Measurements from ENCODE around the gene HS3ST6. TPM values are rescaled to one million over a fixed set of nuclear protein-coding genes. Genes with fewer than 3 reads are reported as not detected.

The HS3ST6 gene
- total RNA-seq, 2 donors from 2014 or later, result not detected

DNA sequence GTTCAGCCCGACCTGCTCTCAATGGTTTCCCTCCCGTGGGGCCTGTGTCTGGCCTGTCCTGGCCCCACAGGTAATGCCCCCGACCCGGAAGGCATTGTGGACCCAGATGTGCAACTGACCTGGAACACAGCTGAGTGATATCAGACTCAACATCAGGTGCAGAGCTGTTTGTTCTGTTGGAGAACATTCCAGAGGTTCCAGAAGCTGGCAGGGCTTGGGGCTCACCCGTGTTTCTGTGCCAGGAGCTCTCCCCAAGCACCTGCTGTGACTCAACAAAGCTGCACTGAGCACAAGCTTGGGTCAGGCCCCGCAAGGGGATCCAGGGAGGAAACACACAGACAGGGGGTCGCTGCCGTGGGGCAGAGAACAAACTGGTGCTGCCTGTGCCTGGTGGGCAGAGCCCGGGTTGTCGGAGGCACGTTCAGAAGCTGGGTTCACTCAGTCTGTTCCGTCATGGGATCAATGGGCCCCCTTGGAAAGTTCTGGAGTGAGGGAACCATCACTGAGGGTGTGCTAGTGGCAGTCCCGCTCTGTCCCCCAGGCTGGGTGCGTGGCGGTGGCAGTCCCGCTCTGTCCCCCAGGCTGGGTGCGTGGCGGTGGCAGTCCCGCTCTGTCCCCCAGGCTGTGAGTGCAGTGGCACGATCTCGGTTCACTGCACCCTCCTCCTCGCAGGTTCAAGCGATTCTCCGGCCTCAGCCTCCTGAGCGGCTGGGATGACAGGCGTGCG, 22.1 kb downstream of the HS3ST6 start:
- no peaks in the 10 kb centered on the region for H3K4me1 ChIP-seq (ENCODE audit: control insufficient read depth, insufficient read depth, low read length)
- no peak overlapping the region for H3K9ac ChIP-seq (ENCODE audit: extremely low read depth, low read length, poor library complexity, severe bottlenecking)
- no peak for DNase-seq
- no peak overlapping the region for H3K4me3 ChIP-seq (ENCODE audit: low read length)
- no peaks in the 10 kb centered on the region for H3K36me3 Mint-ChIP-seq (ENCODE audit: low read depth)
- H3K9me3 Mint-ChIP-seq, result no peaks in the 10 kb centered on the region
- no peaks in the 10 kb centered on the region for H3K36me3 ChIP-seq (ENCODE audit: control insufficient read depth, insufficient read depth, low read length)
- H3K27me3 ChIP-seq (ENCODE audit: control insufficient read depth, insufficient read depth, low read length, poor library complexity, severe bottlenecking), result no peaks in the 10 kb centered on the region
- no peak overlapping the region for H3K27ac Mint-ChIP-seq
- no peak overlapping the region for H3K27ac ChIP-seq (ENCODE audit: low read depth, low read length)
- no peak overlapping the region for H3K4me3 Mint-ChIP-seq
- no peaks in the 10 kb centered on the region for H3K4me1 Mint-ChIP-seq
- TF ChIP-seq, protein P1, sequence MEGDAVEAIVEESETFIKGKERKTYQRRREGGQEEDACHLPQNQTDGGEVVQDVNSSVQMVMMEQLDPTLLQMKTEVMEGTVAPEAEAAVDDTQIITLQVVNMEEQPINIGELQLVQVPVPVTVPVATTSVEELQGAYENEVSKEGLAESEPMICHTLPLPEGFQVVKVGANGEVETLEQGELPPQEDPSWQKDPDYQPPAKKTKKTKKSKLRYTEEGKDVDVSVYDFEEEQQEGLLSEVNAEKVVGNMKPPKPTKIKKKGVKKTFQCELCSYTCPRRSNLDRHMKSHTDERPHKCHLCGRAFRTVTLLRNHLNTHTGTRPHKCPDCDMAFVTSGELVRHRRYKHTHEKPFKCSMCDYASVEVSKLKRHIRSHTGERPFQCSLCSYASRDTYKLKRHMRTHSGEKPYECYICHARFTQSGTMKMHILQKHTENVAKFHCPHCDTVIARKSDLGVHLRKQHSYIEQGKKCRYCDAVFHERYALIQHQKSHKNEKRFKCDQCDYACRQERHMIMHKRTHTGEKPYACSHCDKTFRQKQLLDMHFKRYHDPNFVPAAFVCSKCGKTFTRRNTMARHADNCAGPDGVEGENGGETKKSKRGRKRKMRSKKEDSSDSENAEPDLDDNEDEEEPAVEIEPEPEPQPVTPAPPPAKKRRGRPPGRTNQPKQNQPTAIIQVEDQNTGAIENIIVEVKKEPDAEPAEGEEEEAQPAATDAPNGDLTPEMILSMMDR (conservative IDR thresholded peaks at IDR 0.05), result no peak
- H3K27me3 Mint-ChIP-seq (ENCODE audit: insufficient read depth), result peaks cover 22% of the 10 kb centered on the region
- WGBS, 2 experiments (ENCODE audit: insufficient coverage in 1 of 2, insufficient read length in 1 of 2), result 90 to 91% methylated on average over 15 to 27 of the region's 27 CpGs
- no peaks in the 10 kb centered on the region for H3K9me3 ChIP-seq (ENCODE audit: control insufficient read depth, low read length)

DNA sequence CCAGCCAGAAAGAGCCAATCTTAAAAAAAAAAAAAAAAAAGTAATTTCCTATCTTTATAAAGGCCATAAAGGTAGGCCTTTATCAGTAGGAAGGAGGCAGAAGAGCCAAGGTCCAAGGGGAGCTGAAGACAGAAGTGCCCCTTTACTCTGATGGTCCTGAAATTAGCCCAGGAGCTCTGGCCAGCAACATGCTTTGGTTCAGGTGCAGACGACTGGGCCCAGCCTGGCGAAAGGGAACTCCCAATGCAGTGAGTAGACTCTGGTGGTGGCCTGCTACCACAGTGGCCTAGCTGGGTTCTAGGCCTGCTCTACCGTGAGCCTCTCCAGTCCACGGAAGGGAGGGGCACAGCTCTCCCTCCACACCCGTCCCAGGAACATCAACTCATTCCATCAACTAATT, 23.1 kb downstream of the HS3ST6 start:
- H3K9me3 ChIP-seq (ENCODE audit: control insufficient read depth, low read length), result no peaks in the 10 kb centered on the region
- H3K4me3 Mint-ChIP-seq, result no peak overlapping the region
- H3K27ac ChIP-seq (ENCODE audit: low read depth, low read length), result no peak overlapping the region
- H3K36me3 ChIP-seq (ENCODE audit: control insufficient read depth, insufficient read depth, low read length), result no peaks in the 10 kb centered on the region
- peaks cover 28% of the 10 kb centered on the region for H3K27me3 Mint-ChIP-seq (ENCODE audit: insufficient read depth)
- no peaks in the 10 kb centered on the region for H3K4me1 ChIP-seq (ENCODE audit: control insufficient read depth, insufficient read depth, low read length)
- H3K9ac ChIP-seq (ENCODE audit: extremely low read depth, low read length, poor library complexity, severe bottlenecking), result no peak overlapping the region
- TF ChIP-seq, protein P1 (conservative IDR thresholded peaks at IDR 0.05), result no peak
- no peak for DNase-seq
- no peak overlapping the region for H3K27ac Mint-ChIP-seq
- H3K27me3 ChIP-seq (ENCODE audit: control insufficient read depth, insufficient read depth, low read length, poor library complexity, severe bottlenecking), result peaks cover 8% of the 10 kb centered on the region
- WGBS, 2 experiments (ENCODE audit: insufficient coverage in 1 of 2, insufficient read length in 1 of 2), result 94 to 100% methylated on average over 4 to 5 of the region's 5 CpGs
- H3K4me3 ChIP-seq (ENCODE audit: low read length), result no peak overlapping the region
- no peaks in the 10 kb centered on the region for H3K4me1 Mint-ChIP-seq
- no peaks in the 10 kb centered on the region for H3K9me3 Mint-ChIP-seq
- no peaks in the 10 kb centered on the region for H3K36me3 Mint-ChIP-seq (ENCODE audit: low read depth)

GRCh38 chr16:1890708-1891050, 27.5 kb downstream of the HS3ST6 start:
- TF ChIP-seq, protein P1 (conservative IDR thresholded peaks at IDR 0.05), result no peak
- no peaks in the 10 kb centered on the region for H3K4me1 Mint-ChIP-seq
- H3K9me3 Mint-ChIP-seq, result peaks cover 2% of the 10 kb centered on the region
- WGBS, 2 experiments (ENCODE audit: insufficient coverage in 1 of 2, insufficient read length in 1 of 2), result 49 to 73% methylated on average over 3 to 4 of the region's 4 CpGs
- Histone ChIP-seq H3K9me3 (ENCODE audit: control insufficient read depth, low read length) (no peaks in the 10 kb centered on the region), H3K27me3 (ENCODE audit: control insufficient read depth, insufficient read depth, low read length, poor library complexity, severe bottlenecking) (peaks cover 9% of the 10 kb centered on the region), H3K4me3 (ENCODE audit: low read length) (no peak overlapping the region), H3K4me1 (ENCODE audit: control insufficient read depth, insufficient read depth, low read length) (no peaks in the 10 kb centered on the region), H3K36me3 (ENCODE audit: control insufficient read depth, insufficient read depth, low read length) (no peaks in the 10 kb centered on the region), H3K27ac (ENCODE audit: low read depth, low read length) (no peak overlapping the region), H3K9ac (ENCODE audit: extremely low read depth, low read length, poor library complexity, severe bottlenecking) (no peak overlapping the region)
- DNase-seq, result no peak
- H3K4me3 Mint-ChIP-seq, result no peak overlapping the region
- H3K36me3 Mint-ChIP-seq (ENCODE audit: low read depth), result no peaks in the 10 kb centered on the region
- H3K27me3 Mint-ChIP-seq (ENCODE audit: insufficient read depth), result peaks cover 22% of the 10 kb centered on the region
- no peak overlapping the region for H3K27ac Mint-ChIP-seq

All from endodermal cell (in vitro differentiated cells).